Glomerular visceral epithelial cell (primary cell): ENCODE data around the gene F2RL1.
"Not testable (repeated sequence)": the region's sequence is repeated elsewhere in the genome, so short reads cannot be mapped to it uniquely, and the experiment has no call there.

Source experiments
- DNase-seq: peaks from one replicate; pipeline ENCODE4 v3.0.0-alpha.2; 2016; ENCODE audit errors: extremely low spot score

F2RL1 gene

DNA sequence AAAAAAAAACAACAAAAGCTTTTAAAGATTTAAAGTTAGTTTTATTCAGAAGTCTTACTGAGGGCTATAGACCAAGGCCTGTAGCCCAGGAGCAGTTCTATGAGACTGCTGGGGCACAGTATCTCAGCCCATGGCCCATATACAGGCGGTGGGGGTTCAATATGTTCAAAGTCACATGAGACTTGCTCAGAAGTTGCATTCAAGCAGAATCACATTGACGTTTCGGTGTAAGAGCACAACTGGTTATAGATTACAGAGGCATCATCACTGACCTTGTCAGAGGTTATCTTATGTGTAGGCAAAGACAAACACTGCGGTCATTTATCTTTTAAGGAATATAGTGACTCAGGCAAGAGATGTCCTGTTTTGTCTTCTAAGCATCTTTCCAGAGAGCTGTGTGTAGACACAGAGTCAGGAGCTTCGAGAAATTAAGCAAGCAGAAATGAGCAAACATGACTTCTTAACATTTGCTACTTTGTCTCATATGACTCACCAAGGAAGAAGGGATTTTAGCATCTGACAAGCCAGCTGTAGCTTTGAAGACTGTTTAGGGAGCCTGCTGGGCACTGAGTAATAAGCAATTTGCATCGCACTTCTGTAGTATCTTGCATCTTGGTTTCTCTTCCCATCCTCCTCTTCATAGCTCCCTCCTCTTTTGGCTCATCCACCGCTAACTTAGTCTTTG is 12.9 kb upstream of the F2RL1 start:
- peak; percentile 94 for DNase-seq

- peak; percentile 89 for DNase-seq
Observed at GRCh38 chr5:76807296-76807695, 11.5 kb upstream of the F2RL1 start.

GRCh38 chr5:76808141-76808691 is 10.6 kb upstream of the F2RL1 start:
- no peak for DNase-seq

DNA sequence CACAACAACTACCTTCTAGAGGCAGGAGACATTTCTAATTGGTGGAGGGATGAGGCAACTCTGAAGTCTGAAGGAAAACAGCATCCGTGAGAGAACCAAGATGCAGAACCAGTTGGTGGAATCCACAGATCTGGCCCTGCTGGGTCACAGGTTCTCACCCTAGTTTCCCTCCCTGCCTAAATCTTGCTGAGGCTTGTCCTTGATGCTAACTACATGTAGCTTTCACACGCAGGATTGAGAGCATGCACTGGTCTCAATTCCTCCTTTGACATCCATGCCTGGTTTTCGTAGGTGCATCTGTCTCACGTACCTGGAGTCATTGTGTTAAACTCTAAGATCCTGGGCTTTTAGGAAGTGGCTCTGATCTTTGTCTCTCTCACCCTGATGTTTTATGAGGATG is 9.7 kb upstream of the F2RL1 start:
- DNase-seq: no peak

GRCh38 chr5:76810236-76810635 is 8.6 kb upstream of the F2RL1 start:
- no peak for DNase-seq

DNA sequence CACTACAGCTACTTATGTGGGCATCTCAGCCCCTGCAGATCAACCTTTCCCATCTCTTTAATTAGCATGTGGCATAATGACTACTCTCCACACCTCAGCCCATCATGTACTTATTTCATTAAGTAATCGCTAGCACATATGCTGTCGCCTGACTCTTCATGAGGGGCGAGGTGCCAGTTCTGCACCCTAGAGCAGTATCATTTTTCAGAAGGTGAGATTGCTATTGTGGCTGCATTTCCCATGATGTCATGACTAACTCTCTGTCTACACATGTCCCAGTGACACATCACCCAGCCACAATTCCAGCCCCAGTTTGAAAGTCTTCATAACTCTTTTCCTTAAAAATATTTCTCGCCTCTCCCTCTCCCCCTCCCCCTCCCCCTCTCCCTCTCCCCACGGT is 7.6 kb upstream of the F2RL1 start:
- peak; percentile 87 for DNase-seq

DNA sequence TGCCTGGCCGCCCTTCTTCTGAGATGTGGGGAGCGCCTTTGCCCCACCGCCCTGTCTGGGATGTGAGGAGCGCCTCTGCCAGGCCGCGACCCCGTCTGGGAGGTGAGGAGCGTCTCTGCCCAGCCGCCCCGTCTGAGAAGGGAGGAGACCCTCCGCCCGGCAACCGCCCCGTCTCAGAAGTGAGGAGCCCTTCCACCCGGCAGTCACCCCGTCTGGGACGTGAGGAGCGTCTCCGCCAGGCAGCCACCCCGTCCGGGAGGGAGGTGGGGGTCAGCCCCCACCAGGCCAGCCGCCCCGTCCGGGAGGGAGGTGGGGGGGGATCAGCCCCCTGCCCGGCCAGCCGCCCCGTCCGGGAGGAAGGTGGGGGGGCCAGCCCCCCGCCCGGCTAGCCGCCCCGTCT is 6.6 kb upstream of the F2RL1 start:
- not testable (repeated sequence) for DNase-seq

DNA sequence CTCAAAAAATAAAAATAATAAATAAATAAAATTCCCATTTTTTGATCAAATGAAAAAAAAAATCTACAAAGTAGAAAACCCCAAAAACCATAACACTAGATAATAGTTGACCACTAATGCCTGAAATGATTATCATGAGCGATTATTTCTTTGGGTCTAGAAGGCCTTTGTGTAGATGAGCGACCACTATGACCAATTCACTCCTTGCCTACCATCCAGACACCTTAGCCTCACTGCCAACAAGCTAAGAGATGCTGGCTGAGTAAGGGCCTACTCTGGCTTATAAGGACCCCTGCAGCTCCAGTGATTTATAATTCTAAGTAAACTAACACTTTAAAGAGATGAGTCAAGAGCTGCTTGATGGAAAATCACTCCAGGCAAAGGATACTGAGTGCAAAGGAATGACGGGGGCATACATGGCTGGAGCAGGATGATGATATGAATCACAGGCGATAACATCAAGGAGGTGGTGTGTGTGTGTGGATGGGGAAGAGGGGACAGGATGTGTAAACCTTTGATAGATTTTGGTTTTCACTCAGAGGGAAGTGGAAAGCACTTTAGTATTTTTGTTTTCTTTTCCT is 4.8 kb upstream of the F2RL1 start:
- DNase-seq: peak; percentile 86

- DNase-seq: no peak
Observed at GRCh38 chr5:76816110-76816831, 2.6 kb upstream of the F2RL1 start.

GRCh38 chr5:76819851-76820525 is 1.2 kb downstream of the F2RL1 start:
- DNase-seq: peak; percentile 53

- peak; percentile 18 for DNase-seq
Observed at GRCh38 chr5:76820526-76820890, 1.7 kb downstream of the F2RL1 start.

DNA sequence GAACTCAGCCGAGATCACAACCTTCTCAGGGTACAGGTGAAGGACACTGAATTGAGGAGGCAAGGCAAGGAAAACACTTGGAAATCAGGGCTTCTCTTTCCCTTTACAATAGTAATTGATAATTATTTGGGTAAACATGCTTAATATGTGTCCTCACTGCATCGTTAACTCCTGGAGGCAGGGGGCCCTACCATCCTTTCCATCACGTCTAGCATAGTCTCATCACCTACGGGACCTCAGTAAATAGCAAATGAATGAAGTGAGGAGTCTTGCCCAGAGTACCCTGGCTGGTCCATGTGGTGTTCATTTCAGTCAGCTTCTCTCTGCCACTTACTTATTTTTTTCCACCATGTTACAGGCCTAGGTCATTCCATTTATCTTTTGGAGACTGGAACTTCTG is 2.3 kb downstream of the F2RL1 start:
- no peak for DNase-seq

- DNase-seq: not testable (repeated sequence)
Observed at GRCh38 chr5:76822105-76822731, 3.4 kb downstream of the F2RL1 start.

DNA sequence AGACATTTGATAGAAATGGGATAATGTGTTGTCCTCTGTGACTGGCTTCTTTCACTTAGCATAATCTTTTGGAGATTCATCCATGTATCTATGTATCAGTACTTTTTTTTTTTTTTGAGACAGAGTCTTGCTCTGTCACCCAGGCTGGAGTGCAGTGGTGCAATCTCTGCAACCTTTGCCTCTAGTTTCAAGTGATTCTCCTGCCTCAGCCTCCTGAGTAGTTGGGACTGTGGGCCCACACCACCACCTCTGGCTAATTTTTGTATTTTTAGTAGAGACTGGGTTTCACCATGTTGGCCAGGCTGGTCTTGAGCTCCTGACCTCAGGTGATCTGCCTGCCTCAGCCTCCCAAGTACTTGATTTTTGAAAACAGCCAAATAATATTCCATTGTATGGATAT is 7.6 kb downstream of the F2RL1 start:
- not testable (repeated sequence) for DNase-seq

- DNase-seq: peak; percentile 97
Observed at GRCh38 chr5:76831110-76831452, 12.3 kb downstream of the F2RL1 start.

DNA sequence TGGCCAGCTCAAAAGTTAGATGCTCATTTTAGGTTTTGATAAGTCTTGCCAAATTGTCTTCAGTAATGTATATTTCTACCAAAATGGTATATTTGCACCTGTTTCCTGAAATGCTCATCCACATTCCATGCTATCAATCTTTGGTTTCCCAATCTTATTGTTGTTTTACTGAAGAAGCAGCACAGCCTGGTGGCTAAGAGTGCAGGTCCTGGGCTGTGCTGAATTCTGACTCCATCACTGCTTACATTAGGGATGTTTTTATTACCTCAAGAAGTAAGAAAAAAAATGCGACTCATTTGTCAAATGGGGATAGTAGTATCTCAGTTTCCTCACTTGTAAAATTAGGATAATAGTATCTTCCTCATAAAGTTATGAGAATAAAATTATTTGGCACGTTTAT is 17.4 kb downstream of the F2RL1 start:
- DNase-seq: peak; percentile 24

DNA sequence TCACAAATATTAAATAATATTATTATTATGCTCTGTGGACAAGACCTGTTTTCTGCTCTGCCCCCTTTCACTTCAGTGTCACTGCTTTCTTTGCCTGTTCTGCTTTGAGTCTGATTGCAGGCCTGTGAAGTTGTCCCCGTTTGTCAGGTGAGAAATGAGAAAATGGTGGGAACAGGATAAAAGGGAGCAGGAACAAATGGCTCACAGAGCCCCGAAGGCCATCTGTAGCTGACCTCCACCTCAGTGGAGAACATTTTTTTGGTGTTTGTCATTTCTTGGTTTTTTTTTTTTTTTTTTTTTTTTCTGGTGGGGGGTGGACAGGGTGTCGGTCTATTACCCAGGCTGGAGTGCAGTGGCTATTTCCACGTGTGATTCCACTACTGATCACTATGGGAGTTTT is 17.8 kb downstream of the F2RL1 start:
- peak; percentile 47 for DNase-seq

DNA sequence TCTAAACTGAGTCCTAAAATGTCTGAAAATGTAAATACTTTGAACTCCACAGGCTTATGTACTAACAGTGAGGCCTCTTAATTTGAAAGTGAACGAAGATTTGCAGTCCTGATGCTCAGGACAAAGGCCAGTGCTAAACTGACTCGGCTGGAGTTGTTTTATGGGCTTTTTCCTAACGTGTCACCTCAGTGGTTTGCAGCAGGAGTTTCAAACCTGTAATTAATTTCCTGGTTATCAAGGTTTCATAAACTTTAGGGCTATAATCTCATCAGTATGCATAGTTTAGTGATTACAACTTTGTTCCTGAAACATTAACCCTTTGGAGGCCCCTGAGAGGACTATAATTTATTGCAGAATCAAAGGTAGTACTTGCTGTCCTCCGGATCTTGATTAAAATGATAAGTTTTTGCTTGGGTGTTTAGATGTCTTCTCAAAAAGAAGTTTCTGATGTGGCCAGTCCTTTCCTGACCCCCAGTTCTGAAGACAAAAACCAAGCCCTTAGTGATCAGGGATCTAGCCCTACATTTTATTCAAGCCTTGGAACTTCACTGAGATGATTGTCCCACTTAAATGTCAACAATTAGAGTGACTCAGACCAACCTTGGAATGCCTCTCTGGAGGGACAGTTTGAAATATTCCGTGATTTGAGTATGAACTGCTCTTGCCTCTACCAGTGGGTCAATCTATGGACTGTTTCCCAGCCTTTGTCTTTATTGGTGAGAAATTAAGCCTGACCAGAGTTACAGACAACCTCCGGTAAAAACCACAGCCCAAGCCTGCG is 19.8 kb downstream of the F2RL1 start:
- DNase-seq: peak; percentile 59

DNA sequence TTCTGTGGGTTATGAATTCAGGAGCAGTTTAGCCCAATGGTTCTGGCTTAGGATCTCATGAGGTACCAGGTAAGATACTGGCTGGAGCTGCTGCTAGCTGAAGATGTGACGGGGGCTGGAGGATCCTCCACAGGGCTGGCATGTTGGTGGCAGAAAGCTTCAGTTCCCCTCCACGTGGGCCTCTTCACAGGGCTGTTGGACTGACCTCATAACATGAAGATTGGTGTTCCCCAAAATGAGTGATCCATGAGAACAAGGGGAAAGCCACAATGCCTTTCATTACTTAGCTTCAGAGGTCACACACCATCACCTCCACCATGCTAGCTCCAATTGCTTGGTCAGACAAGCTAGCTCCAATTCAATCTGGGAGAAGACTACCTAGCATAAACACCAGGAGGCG is 22.5 kb downstream of the F2RL1 start:
- no peak for DNase-seq

- DNase-seq: no peak
Observed at GRCh38 chr5:76845890-76846289, 27.1 kb downstream of the F2RL1 start.
